ENCODE measurements around the gene CLIP4.

CLIP4 gene

DNA sequence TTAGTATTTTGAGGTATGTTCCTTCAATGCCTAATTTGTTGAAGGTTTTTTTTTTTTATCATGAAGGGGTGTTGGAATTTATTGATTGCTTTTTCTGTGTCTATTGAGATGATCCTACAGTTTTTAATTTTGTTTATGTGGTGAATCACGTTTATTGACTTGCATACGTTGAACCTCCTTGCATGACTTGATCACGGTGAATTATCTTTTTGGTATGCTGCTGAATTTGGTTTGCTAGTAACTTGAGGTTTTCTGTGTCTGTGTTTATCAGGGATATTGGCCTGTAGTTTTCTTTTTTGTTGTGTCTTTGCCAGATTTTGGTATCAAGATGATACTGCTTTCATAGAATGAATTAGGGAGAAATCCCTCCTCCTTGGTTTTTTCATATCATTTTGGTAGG, 23.9 kb downstream of the CLIP4 start:
- DNase-seq (ENCODE audit: low spot score), result no peak

GRCh38 chr2:29139731-29140130, 24.5 kb downstream of the CLIP4 start:
- no peak for DNase-seq (ENCODE audit: low spot score)

DNA sequence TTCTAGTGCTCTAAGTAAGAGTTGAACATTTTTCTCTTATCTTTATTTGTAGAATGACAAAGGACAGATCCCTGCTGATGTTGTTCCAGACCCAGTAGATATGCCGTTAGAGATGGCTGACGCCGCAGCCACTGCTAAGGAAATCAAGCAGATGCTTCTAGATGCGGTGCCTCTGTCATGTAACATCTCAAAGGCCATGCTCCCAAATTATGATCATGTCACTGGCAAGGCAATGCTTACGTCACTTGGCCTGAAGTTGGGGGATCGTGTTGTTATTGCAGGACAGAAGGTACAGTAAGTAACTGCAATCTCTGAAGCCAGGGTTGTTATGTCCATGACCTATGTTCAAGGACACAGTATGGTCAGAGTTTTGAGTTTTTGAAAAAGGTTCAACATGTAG, 28.4 kb downstream of the CLIP4 start:
- DNase-seq (ENCODE audit: low spot score), result no peak

DNA sequence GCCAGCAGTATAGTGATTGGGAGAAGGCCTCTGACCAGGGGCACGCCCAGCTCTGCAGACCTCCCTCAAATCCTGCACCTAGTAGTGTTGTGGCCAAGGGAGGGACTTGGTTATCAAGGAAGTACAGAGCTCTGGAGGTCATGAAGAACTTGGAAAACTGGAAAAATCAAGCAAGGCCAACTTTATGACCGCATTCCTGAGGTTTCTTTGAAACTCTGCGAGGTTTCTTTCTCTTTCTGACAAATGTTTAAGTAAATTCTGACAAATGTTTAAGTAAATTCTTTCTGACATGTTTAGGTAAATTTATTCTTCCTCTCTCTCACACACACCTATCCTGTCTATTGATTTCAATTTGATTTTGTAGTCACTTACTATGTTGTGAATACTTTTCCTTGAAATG, 31.0 kb downstream of the CLIP4 start:
- no peak for DNase-seq (ENCODE audit: low spot score)

DNA sequence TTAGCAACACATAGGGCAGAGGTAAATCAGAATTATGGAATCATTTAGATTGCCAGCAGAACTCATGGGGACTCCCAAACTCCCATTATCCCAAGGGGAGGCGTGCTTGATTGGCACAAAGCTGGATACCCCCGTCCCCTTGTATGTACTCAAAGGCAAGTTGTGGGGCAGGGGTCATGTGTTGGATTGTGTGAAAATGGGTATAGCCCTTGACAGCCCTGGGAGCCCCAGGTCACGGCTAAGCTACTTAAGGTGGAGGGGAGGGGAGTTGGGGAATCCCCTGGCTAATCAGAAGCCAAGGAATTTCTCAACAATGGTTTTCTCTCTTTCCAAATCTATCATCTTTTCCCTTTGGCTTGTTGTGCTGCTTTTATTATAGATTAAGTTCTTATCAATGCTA, 32.7 kb downstream of the CLIP4 start:
- DNase-seq (ENCODE audit: low spot score), result no peak

GRCh38 chr2:29154610-29155009, 39.4 kb downstream of the CLIP4 start:
- no peak for DNase-seq (ENCODE audit: low spot score)

DNA sequence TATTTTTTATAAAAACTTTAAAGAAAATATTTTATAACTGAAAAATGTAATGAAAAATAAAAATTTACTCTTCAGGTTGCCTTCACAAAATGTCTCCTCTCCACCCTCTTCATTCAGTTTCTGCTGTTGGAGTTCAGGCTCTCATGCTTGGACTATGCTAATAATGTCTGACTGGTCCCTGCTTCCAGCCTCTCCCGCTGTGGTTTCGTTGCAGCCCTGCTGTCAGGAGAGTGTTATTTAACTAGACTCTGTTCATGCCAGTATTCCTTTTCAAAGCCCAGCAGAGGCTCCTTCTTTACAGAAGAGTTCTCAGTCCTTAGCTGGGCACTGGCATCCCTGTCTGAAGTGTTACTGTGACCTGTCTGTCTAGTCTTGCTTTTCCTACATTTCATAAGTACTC, 40.4 kb downstream of the CLIP4 start:
- DNase-seq (ENCODE audit: low spot score), result no peak

DNA sequence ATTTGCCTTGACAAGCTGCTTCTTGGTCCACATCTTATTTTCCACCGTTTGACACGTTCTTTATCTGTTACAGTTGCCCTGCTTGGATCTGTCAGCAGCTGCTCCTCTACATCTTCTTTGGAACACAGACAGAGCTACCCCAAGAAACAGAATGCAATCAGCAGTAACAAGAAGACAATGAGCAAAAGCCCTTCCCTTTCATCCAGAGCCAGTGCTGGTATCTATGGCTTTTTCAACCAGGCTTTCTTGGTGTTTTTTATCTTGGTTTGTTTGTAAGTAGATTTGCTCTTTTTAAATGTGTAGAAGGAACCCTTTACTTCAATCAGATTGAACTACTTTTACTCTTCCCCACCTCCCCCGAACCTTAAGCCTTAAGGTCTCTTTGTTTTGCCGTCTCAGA, 41.9 kb downstream of the CLIP4 start:
- DNase-seq (ENCODE audit: low spot score), result no peak

DNA sequence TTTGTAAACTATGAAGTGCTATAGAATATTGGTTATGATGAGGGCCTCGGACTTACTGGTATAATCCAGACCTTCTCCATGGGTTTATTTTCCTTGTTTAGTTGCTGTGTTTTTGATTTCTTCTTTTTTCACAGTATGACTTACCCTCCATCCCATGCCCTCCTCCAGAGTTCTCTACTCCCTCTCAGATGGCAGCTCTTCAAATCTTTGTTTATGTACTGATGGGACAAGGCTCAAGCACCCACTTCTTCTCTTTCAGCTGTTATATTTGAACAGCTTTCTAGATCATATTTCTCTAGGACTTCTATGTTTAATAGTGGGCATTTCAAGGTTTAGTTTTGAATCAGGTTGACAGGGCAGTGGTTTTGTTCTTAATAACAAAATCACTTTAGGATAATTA, 43.9 kb downstream of the CLIP4 start:
- no peak for DNase-seq (ENCODE audit: low spot score)

DNA sequence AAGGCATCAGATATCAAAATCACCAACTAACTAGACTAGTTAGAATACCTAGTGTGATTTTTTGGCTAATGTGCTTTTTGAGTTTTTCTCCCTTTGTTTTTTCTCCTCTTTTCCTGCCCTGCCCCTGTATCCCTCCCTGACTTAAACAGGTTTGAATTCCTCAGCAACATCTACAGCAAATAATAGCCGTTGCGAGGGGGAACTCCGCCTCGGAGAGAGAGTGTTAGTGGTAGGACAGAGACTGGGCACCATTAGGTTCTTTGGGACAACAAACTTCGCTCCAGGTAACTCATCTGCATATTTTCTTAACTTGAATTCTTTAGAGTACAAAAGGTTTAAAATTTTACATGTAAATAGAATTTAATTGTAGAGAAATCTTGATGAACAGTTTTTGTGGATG, 45.0 kb downstream of the CLIP4 start:
- no peak for DNase-seq (ENCODE audit: low spot score)

DNA sequence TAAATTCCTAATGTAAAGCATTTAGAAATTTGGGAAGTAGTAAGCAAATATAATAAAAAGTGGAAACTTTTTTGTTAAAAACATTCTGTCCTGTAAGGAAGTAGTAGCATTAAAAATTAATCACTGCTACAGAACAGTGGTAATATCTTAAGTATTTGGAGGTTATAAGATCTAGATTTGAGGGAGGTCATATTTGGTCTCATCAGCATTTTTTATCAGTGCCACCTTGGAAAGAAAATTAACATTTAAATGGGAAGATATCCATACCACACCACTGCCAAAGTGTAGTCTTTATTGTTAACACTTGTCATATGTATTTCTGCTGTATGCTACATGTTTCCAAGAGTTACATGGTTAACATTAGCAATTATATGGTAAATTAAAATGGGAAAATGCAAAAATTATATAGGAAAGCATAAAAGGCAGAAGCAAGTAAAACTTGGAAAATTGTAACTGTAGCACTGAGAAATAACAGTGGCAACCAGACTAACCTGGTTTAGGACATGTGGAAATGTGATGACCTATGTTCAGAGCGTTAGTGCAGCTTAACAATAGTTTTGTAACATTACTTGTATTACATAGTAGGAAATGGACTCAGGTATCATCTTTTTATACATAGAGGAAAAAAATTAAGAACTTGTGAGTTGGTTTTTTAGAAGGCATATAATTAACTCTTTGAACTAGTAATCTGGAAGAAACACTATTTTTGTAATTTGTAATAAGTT, 47.2 kb downstream of the CLIP4 start:
- no peak for DNase-seq (ENCODE audit: low spot score)

DNA sequence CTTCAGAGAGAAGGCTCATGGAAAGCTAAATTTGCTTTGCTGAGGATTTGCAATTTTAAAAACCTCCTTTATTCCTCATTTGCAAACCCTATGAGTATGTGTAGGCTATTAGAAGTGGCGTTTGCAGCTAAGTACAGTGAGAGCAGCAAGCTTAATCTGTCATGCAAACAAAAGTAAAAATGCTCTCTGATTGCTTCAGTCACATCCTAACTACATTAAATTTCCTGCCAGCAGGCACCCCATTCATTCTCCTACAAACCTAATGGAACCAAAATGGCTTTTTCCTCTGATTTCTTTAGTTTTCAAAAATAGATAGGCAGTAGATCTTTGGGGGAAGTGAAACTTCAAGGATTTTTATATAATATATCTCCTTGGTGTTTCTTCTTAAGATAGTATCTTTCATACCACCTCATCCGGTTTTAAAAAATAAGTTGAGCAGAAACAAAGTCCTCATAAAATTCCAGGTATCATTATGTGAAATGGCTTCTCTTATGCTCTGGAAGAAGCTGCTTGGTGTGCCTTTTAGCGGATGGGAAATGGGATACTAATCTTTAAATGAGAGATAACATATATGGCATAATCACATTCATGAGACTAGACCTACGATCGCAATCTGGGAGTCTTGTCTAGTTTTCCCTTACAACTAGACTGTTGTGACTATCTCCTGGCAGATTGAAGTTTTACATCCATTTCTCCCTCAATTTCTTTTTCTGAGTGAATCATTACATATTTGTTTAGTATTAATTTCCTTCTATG, 49.1 kb downstream of the CLIP4 start:
- no peak for DNase-seq (ENCODE audit: low spot score)

GRCh38 chr2:29165362-29166241, 50.4 kb downstream of the CLIP4 start:
- no peak for DNase-seq (ENCODE audit: low spot score)

- DNase-seq (ENCODE audit: low spot score), result no peak
Observed at GRCh38 chr2:29166242-29167039, 51.2 kb downstream of the CLIP4 start.

DNA sequence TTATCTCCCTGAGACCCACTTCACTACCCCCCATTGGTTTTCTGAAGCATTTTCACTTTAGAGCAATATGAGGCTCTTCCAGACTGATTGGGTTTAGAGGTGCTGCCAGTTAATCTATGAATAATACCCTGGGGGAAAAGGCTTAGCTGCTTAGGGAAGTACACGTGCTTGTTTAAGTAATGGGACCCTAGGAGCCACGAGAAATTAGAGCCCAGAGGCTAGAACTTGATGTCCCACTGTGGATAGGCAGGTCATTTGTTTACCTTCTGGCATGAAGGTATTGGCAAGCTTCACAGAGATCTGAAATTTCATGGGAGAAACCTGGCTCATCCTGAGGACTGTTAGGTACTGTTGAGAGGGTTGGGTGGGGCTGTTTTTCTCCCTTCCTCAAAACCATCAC, 59.7 kb downstream of the CLIP4 start:
- DNase-seq (ENCODE audit: low spot score), result no peak

DNA sequence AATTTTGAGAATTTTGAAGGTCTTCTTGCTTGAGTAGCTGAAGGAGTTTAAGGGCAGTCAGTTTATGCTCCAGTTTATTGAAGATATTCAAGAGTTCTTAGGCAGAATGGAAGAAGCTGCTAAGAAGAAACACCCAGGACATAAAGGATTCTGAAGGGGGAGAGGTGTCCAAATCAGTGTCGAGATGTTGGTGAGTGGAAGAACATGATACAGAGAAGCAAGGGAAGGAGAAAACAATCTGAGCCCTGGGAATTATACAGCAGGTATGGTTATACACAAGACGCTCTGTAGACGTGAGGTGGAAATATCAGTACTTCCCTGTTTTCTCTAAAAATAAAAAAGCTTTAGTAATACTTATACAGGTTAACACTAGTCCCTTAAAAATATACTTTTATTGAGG, 60.1 kb downstream of the CLIP4 start:
- DNase-seq (ENCODE audit: low spot score), result no peak

GRCh38 chr2:29182334-29182733, 67.1 kb downstream of the CLIP4 start:
- no peak for DNase-seq (ENCODE audit: low spot score)

DNA sequence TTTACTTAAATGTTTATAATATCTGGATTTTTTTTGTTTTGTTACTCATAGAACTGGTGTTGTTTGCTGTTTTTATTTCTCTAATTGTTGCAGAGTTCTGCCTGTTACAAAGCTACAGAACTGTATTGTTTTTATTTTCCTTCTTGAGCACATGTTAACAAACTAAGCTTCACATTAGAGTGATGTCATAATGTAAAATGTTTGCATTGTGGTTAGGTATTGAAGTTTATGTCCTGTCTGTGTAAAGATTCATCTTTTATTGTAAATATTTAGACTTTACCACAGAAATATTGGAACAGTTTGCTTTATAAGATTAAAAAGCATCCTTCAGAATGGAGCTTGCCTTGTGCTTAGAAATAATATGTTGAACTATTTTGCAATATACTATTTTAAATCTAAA, 67.7 kb downstream of the CLIP4 start:
- DNase-seq (ENCODE audit: low spot score), result no peak

GRCh38 chr2:29184531-29184930, 69.3 kb downstream of the CLIP4 start:
- DNase-seq (ENCODE audit: low spot score), result no peak

DNA sequence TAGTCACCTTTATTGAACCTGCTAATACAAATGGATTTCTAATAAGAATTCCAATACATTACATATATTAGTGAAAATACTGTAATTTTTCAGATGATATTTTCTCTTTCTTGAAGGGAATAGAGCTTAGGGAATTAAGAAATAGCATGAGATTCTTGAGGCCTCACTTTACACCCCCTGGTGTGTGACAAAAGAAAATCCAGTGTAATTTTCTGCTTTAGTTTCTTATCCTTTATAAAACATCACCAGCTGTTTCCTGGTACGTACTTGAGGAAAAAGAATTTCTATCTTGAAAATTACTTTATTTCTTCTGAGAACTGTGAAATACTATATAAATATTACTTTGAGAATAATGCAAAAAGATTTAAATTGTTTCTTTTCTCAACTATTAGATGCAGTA, 71.6 kb downstream of the CLIP4 start:
- DNase-seq (ENCODE audit: low spot score), result no peak

DNA sequence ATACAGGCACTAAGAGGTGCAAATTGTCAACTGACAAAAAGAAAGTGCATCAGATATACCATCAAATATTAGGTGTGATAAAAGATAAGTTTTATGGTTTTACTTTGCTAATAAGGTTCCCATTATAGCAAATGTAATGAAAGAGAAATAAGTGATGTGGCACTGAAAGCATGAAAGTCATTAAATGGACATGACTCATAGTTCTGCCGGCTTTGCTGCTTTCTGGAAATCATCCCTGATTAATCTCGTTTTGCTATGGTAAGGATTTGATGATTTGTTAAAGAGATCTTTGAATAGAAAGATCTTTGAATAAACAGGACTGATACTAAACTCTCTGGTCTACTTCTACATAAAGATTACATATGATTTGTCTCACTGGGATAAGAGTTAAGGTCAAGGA, 72.7 kb downstream of the CLIP4 start:
- DNase-seq (ENCODE audit: low spot score), result no peak

DNA sequence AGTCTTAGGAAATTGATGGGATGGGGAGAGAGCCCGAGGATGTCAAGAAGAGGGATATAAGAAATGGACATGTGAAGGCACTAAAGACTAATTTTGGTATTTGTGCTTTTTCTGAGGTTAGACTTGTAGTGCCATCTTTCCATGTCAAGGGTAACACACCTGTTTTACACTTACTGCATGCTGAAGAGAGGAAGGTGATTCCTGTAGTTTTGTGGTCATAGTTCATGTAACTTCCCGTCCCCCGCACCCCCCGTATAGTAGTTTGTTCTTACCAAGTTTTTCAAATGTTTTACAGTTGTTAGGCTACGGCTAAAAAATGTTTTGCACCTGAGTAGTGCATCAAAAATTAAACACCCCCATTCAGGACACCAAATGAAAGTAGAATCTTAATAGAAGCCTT, 73.8 kb downstream of the CLIP4 start:
- DNase-seq (ENCODE audit: low spot score), result no peak

All from iPS-NIHi11 (cell line).